NCI-H2196 (cell line): ENCODE results near the gene MEOX2.

Experiments
- DNase-seq: peaks from one replicate; lab custom pipeline; 2025; ENCODE audit not compliant: unreplicated experiment; lab: John Stamatoyannopoulos, UW

MEOX2 gene

DNA sequence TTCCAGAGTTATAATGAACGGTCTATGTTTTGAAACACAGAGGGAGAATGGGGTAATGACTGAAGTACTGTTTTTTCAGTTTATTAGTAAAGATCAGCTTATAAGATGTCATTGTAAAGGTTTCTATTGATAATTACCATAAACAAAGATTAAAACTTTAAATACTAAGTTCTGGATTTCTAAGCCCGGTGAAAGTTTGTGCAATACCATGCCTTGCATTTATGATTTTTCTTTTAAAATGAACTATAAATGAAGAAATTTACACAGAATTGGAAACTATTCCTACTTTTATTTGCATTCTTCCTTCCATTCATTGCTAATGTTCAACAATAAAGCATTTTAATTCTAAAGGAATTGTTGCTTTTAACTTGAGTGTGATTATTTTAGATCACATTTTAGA is 4.9 kb downstream of the MEOX2 start:
- DNase-seq: no peak

DNA sequence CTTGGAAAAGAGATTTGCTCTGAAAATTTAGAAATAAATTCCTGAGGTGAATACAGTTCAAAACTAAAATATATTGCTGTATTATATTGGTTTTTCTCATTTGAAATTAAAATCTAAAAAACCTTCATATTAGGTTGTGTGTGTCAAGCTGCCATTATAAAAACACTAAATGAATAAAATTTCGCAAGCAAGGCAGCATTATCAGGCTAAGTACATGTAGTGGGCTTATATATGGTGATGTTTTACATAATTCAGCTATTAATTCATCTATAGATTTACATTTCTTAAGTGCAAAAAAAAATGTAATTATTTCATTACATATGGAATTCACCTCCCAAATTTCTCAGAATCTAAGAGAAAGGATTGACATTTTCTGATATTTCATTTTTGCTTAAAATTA is 5.3 kb downstream of the MEOX2 start:
- no peak for DNase-seq

DNA sequence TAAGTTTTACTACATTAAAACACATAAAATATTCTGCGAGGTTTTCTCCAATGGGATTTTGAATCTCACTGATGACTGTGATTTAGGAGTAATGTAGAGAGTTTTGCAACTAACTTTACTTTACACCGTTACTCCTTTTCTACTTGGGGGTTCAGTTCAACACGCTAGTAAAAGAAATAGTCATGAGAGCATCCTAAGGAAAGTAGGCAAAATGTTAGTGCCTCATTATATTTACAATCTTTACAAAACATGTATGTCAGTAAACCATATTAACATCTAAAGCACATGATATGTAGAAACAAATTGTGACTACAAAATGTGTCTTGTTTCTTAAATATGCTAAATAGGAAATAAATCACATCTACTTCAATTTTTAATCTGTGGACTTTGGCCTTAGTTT is 6.0 kb downstream of the MEOX2 start:
- DNase-seq: no peak

DNA sequence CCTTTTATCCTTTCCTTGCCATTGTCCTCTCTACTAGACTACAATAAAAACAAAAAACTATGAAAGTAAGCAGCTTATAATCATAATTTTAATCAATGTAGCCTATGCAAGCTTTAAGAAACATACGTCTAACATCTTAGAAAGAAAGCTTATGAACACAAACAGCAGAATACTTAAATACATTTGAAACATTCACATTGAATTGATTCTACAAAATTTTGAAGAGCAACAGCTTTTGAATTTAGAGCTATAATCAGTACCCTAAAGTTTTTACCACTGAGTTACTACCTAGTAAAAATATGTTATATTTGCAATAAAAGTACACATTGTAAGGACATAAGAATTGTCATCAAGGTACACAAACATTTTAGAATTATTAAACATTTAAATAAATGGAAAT is 7.2 kb downstream of the MEOX2 start:
- DNase-seq: no peak

DNA sequence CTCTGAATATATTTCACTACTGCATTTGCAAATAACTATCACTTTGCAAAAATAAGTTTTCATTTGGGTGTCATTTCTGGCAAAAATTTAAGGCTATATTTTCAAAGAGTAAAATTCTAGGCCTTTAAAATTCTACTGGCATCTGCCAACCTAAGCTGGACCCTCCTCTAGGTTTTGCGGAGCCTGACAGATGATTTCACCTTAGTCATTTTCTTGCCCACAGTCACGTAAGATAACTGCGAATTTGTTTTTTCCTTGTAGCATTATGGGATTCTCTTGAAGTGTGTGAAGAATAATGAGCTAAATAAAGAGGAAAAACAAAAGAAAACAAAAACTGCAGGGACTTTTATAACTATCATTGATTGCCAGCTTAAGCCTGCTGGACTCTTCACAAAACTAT is 7.8 kb downstream of the MEOX2 start:
- no peak for DNase-seq

DNA sequence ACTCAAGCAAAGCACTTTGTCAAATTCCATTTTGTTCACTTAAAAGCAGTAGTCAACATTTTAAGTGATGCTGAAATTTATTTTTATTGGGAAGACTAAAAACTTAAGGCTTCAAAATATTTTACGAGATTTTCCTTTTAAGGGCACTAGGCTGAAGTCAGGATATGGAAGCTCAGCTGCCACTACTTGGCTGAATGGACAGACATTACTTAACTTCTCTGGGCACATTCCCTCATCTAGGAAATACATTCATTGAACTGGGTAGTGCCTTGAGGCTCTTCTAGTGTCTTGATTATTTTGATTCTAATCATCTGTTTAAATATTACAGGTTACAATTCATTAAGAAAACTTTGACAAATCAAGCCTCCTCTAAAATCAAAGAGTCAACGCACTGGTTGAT is 11.1 kb downstream of the MEOX2 start:
- DNase-seq: no peak

DNA sequence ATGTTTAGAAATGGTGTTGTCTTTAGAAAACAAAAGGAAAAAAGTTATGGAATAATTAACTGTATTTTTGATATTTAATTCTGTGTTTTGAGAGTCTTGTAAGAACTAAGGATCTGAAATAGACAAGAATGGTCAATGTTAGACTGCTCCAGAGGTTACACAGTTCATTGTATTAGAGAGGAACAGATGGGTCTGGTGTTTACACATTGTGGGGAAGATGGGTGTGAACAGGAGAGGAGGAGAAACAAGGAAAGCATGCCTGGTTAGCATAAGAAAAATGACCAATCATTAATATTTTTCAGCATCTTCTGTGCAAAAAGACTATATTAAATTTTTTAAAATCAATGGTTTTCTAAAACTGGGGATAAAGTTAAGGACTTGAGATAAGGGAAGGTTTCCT is 11.9 kb downstream of the MEOX2 start:
- DNase-seq: no peak

DNA sequence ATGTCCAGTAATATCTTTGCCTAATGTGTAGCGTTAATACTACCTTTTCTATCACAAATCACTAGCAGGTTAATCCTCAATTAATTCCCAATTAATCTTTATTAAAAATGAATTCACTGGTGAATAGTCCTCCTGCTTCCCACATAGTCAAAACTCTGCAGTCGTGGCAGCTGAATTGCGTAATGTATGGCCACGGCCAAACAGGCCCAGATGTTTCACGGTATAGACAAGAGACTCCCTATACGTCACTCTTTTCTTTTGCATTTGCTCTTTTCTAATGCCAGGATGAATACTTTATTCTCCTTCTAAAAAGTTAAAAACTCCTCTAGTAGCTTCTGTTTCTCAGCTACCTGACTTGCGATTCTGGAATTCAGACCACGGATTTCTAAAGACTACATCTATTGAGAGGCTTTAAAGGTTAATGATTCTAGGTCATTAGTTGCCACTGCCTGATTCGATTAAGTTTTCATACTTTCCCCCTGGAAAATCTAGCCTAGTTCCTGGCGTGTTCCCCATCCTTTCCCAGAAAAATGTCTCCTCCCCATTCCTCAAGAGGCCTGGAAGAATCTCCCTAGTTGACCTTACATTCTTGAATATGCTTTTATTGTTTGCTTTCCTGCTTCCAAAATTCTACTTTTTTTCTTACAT is 16.9 kb downstream of the MEOX2 start:
- DNase-seq: no peak

DNA sequence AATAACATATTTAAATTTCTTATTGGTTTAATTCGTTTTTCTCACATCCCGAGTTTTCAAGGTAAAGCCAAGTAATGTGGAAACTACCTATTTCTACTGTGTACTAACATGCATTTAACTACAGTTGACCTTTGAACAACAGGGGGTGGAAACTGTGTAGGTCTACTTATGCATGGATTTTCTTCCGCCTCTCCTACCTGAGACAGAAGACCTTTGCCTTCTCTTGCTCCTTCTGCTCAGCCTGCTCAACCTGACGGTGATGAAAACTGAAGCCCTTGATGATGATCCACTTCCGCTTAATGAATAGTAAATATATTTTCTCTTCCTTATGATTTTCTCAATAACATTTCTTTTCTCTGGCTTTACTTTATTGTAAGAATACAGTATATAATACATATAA is 18.5 kb downstream of the MEOX2 start:
- DNase-seq: no peak

DNA sequence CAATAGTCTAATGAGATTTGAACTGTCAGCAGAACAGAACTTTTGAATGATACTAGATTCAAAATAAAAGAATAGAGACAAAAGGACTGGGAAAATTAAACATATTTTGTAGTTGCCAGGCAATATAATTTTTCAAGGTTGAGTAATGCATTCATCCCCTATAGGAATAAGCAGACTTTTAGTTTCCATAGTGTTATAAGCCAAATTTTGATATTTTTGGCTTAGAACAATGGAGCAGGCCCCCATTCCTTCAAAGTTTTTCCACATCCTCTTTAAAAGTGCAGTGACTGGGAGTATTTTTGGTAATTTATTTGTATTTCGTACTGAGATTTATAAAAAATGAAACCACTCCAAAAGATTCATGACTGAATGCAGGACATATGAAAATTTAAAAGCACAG is 24.0 kb downstream of the MEOX2 start:
- DNase-seq: no peak

DNA sequence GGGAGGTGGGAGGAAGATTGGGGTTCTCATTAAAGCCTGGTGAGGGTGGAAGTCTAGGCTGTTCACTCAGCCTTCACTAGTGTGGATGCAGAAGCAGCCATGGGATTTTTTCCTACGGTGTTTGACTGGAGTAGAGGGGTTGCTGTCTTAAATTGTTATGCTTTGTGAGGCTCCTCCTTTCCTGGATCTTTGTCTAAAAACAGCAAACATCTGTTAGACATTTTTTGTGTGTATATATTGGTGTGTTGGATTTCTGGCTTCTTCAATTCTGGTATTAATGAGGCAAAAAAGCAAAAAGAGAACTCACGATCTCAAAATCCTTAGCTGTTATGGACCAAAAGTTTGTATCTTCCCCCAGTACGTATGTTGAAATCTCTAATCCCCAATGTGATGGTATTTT is 28.2 kb downstream of the MEOX2 start:
- DNase-seq: no peak

DNA sequence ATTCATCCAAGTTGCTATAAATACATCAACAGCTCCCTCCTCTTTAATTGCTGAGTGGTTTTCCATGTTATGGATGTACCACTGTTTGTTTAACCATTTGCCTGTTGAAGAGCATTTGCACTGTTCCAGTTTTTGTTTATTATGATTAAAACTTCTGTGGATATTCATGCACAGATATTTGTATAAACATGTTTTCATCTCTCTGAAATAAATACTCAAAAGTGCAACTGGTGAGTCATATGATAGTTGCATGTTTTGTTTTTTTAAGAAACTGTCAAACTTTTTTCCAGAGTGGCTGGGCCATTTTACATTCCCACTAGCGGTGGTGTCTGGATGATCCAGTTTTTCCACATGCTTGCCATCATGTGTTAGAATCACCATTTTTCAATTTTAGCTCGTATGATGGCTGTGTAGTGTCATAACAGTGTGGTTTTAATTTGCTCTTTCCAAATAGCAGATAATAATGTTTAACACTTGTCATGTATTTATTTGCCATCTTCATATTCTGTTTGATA is 33.6 kb downstream of the MEOX2 start:
- no peak for DNase-seq

DNA sequence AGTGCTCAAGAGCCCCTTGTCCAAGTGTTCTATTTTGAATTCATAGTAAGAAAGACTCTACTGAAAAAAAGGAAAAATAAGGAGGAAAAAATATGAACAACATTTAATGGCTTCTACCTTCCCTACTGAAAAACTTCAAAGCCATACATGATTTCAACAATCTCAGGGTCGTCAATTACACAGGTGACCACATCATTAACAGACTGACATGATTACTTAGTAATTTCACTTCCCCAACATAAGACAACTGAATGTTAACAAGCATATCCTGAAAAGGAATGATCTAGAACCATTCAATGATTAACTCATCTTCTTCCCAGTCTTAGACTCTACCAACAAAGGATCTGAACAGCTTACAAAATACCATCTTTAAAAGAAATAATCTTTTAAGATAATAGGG is 34.8 kb downstream of the MEOX2 start:
- DNase-seq: no peak

DNA sequence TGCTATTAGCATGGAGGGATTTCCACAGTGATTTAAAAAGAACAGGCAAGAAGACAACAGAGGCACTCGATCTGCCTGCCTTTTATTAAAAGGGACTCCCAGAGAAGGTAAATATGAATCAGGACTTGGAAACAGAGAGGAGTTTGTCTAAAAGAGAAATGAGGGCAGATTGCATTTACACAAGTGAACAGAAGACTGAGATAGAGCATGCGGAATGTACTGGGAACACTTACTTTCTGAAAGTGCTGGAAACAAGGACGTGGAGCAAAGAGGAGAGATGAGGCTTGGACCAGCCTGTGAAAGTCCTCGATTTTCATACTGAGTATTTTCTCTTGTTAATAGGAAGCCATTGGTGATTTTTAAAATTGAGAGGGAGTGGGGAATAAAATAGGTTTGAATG is 35.7 kb downstream of the MEOX2 start:
- DNase-seq: no peak

DNA sequence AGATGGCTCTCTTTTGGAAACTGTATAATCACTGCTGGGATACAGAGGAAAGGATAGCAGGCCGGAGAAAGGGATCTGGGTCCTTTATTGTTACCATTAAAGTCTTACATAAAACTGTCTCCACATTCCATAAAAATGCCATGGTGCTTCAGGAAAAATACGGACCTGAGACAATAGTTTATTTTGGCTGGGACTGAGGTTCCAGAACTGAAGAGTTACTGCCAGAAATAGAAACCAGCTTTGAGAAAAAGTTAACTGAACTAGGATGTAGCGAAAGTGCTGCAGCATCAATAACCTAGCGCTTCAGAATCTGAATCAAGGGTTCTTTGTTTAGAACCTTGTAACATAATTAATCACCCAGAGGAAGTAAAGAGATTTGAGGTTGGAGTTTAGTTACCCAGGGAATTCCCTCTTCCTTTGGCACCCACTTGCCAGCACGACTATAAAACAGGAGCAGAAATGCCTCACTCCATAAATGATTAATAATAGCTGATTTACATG is 38.0 kb downstream of the MEOX2 start:
- no peak for DNase-seq

DNA sequence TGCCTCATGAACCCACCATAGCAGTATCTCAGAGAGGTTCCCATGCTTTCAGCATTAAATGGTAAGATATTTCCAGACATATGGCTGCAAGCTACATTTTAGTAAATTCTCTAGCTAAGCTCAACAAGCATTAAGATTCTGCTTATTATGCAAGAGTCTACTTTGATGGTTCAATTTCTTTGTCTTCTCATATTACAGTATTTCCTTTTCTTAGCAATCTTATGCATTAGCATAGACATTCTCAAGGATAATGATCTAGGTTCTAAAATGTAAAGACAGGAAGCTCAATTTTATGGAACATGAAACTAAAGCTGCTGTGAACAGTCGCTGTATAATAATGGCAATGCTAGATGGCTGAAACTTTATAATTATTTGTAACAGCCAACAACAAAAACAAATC is 39.2 kb downstream of the MEOX2 start:
- no peak for DNase-seq

DNA sequence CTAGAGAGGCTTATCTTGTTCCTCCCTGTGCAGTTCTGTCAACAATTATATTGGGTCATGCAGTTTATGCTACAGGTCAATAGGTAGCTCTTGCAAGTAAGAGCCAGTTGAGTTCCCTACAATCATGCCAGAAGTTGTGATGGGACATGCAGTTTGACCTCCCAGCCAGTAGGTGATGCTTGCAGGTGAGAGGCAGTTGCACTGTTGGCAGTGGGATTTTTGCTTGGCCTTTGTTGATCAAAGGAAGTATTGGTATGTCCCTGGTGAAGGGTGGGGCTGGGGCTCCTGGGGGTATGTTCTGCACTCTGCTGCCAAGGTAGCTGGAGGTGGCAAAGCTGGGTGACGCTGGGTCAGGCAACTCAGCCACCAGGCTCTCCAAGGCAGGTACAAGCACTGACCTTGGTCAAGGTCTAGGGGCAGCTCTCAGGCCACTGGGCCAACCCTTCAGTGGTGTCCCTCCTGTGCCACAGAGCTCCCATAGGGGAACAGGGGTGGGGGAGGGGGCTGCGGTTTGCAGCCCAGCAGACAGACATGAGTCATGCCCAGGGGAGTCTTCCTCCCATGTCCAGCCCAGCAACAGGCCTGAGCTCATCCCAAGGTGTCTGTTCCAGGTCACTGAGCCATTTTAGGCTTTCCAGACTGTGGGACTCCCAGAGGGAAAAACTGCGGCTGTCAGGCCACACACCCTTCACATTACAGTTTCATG is 43.3 kb downstream of the MEOX2 start:
- DNase-seq: no peak

DNA sequence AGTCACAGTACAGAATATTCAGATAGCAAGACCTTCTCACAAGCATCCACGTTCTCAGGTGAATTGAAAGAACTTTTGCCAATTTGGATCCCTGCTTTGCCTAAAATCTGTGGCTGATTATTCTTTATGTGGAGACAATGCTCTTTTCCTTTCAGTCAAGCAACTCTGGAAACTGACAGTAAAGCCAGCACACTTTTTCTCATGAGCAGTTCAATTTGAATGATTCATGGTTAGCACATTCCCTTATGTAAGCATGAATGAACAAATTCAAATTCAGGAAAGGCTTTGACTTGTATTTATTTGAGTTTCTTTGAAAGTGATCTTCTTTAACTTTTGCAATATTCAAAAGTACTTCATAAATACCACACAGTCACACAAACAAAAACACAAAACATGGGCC is 57.6 kb downstream of the MEOX2 start:
- DNase-seq: no peak

DNA sequence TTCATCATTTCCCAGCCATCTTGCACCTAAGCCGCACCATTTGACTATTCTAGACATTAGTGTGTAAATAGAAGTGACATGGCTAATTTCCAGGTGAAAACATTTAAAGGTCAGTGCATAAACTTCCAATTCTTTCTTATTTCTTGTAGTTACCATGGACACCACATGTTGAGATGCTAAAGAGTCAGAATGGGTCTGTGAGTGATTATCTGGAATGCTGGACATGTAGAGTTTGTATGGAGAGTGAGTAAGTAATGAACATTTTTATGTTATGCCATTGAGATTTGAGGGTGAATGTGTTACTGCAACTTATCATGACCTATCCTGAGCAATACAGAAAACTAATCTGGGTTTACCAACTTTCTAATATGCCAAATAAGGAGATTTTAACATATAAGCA is 60.4 kb downstream of the MEOX2 start:
- no peak for DNase-seq

DNA sequence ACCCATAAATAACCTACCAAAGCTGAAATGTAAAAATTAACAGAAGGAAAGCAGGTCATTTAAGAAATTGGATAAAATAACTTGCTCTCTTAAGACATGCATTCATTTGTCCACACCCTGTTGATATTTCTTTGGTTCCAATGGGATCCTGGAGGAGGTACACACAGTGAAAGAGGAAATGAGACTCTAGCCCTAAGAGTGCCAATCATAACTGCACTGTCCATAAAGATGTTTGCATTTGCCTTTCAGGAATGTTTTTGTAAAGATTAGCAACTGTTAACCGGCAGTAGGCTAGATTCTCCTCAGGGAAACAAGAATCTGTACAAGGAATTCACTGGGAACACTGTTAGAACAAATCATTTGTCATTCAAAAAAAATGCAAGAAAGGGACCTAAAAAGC is 61.0 kb downstream of the MEOX2 start:
- no peak for DNase-seq

DNA sequence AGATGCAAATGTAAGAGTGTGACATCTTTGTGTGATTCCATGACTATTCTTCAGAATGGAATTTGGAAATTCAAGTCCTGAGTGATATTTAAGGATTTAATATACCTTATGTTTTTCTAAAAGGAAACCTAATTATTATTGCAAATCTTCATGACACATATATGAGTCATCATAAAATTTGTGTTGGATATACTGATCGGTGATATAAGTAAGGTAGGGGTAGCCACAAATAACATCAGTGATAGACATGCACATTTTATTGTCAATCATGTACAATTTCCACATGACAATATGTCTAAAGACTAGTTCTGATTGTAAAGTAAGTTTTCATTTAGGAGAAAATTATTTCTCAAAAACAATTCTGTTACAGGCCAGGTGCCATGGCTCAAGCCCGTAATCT is 65.0 kb downstream of the MEOX2 start:
- no peak for DNase-seq

DNA sequence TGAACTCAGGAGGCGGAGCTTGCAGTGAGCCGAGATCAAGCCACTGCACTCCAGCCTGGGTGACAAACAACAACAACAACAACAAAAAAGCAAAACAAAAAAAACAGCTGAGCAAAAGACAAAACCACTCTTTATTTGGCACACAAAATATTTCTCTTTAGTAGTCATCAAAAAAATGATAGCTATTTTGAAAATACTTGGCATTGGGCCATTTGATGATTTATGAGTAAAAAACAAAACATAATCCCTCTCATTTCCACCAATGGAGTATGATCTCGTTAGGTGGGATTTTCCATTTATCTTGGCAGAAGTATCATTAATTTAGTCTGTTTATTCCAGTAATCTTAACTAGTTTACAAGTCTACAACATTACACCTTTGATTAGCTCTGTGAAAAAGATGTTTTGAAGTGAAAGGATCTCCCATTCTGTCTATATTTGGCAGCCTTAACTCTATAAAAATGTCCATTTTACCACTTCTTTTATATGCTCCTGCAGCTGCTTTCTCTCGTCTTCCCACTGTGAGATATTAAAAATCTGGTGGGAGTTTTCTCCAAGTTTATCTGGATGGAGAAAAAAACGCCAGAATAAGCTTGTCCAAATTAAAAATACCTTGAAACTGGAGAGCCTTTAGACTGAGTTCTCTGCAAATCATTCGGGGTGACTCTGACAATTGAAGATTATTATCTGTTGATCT is 65.8 kb downstream of the MEOX2 start:
- no peak for DNase-seq
